ENCODE measurements around the gene TRPC1.

Gene TRPC1

DNA sequence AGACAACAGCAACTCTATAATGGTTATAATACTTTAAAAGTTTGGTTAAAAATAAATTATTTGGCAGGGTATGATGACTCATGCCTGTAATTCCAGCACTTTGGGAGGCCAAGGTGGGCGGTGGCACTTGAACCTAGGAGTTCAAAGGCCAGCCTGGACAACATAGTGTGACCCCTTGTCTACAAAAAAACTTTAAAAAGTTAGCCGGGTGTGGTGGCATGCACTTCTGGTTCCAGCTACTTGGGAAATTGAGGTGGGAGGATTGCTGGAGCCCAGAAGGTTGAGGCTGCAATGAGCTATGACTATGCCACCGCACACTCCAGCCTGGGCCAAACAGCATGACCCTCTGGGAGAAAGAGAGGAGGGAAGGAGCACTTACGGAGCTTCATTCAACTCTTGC lies 7.7 kb upstream of the TRPC1 start:
- Mint-ChIP-seq H3K4me1 (no peaks in the 10 kb centered on the region), H3K9me3 (peaks cover 4% of the 10 kb centered on the region), H3K27me3 (ENCODE audit: low read depth) (no peaks in the 10 kb centered on the region), H3K36me3 (ENCODE audit: low read depth) (peaks cover 3% of the 10 kb centered on the region), H3K27ac (no peak overlapping the region), H3K4me3 (no peak overlapping the region)
- TF ChIP-seq, protein P1, sequence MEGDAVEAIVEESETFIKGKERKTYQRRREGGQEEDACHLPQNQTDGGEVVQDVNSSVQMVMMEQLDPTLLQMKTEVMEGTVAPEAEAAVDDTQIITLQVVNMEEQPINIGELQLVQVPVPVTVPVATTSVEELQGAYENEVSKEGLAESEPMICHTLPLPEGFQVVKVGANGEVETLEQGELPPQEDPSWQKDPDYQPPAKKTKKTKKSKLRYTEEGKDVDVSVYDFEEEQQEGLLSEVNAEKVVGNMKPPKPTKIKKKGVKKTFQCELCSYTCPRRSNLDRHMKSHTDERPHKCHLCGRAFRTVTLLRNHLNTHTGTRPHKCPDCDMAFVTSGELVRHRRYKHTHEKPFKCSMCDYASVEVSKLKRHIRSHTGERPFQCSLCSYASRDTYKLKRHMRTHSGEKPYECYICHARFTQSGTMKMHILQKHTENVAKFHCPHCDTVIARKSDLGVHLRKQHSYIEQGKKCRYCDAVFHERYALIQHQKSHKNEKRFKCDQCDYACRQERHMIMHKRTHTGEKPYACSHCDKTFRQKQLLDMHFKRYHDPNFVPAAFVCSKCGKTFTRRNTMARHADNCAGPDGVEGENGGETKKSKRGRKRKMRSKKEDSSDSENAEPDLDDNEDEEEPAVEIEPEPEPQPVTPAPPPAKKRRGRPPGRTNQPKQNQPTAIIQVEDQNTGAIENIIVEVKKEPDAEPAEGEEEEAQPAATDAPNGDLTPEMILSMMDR (IDR thresholded peaks at IDR 0.05; ENCODE audit: unreplicated experiment in 3 of 3): no peak

DNA sequence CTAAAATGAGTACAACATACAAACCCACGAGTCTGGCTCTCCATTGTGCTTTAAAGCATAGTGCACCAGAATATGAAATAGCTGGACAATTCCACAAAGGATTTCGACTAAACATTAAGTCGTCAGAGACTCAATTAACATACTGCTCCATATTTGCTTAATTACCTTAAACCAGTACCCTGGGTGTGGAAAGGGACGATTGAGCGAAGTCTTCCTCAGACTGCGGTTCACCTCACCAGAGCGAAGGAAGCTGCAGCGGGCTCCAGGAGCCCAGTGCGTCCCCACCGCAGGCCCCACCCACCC lies 218 bp upstream of the TRPC1 start:
- no peaks in the 10 kb centered on the region for H3K27me3 Mint-ChIP-seq (ENCODE audit: low read depth)
- H3K9me3 Mint-ChIP-seq: peaks cover 11% of the 10 kb centered on the region
- TF ChIP-seq, protein P1 (IDR thresholded peaks at IDR 0.05; ENCODE audit: unreplicated experiment in 3 of 3): no peak
- peaks cover 14% of the 10 kb centered on the region for H3K4me1 Mint-ChIP-seq
- peak overlapping the region in 2 of 3 experiments; percentile 87 to 90 for H3K27ac Mint-ChIP-seq
- H3K36me3 Mint-ChIP-seq (ENCODE audit: low read depth): peaks cover 6% of the 10 kb centered on the region
- H3K4me3 Mint-ChIP-seq: peak overlapping the region; percentile 88 to 98 (median 93)

DNA sequence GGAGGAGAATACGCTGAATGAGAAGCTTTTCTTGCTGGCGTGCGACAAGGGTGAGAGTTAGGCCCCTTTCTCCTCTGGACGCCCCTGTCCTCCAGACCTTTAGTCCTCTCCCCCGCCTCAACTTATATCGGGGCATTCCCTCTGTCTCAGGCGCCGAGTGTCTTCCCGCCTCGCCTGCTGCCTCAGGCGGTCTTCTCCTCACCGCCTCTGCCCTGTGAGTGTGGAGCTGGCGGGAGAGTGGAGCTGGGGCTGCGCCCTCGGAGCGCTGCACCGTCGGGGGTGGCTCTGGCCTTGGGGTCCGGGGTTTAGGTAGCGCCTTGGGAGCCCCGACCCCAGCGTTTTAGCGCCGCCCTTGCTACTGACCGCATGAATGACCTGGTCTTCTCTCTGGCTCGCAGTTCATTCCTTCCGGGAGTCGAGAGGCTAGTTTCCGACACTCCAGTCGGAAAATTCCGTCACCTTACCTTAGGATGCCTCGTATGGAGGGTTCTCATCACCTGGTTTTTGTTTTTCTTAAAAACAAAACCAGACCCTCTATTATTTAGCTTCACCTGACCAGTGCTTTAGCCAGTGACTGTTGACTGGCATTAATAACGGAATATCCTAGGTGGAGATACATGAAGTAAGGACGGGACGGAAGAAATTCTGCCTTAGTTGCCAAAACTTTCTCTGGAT lies 985 bp downstream of the TRPC1 start:
- Mint-ChIP-seq H3K36me3 (ENCODE audit: low read depth) (peaks cover 6% of the 10 kb centered on the region), H3K9me3 (peaks cover 8% of the 10 kb centered on the region), H3K27ac (peak overlapping the region; percentile 79 to 91 (median 86)), H3K27me3 (ENCODE audit: low read depth) (no peaks in the 10 kb centered on the region), H3K4me1 (peaks cover 14% of the 10 kb centered on the region), H3K4me3 (peak overlapping the region; percentile 93 to 98 (median 96))
- TF ChIP-seq, protein P1 (IDR thresholded peaks at IDR 0.05; ENCODE audit: unreplicated experiment in 3 of 3): no peak

DNA sequence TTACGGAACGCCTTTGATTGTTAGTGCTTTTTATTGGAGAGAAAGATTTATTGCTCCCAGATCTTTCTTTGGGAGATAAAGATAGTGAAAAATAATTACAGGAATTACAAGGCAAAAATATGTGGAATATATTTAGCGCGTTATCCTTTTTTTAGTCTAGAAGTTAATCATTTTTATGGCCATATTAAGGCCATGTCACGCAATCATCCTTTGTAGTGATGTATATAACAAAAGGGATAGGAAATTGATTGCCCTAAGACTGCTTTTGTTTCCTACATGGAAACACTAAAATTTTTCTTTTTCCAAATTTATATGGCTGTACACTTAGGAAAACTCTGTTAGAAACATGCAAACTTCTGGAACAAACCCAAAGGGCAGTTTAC lies 1.5 kb downstream of the TRPC1 start:
- TF ChIP-seq, protein P1 (IDR thresholded peaks at IDR 0.05; ENCODE audit: unreplicated experiment in 3 of 3): no peak
- H3K27me3 Mint-ChIP-seq (ENCODE audit: low read depth): no peaks in the 10 kb centered on the region
- peaks cover 4% of the 10 kb centered on the region for H3K36me3 Mint-ChIP-seq (ENCODE audit: low read depth)
- H3K9me3 Mint-ChIP-seq: peaks cover 8% of the 10 kb centered on the region
- H3K4me1 Mint-ChIP-seq: peaks cover 14% of the 10 kb centered on the region
- peak overlapping the region; percentile 93 to 98 (median 96) for H3K4me3 Mint-ChIP-seq
- peak overlapping the region; percentile 79 to 91 (median 86) for H3K27ac Mint-ChIP-seq

DNA sequence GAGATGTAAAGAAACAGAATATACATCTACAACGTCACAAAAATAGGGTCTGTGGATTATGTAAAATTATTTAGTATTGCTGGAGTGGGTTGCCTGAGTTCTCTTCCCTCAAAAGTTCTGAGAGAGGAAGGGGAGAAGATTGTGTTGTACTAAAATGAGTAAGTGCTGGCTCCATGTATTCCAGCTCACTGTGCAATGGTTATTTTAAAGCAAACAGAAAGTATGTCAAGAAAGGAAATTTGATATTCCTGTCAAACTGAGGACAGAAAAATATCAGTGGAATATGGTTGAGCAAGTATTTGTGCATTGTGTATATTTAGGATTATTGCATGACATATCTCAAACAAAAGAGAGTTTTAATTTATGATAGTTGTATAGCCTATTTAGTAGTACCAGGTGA lies 2.2 kb downstream of the TRPC1 start:
- H3K9me3 Mint-ChIP-seq: peaks cover 8% of the 10 kb centered on the region
- TF ChIP-seq, protein P1 (IDR thresholded peaks at IDR 0.05; ENCODE audit: unreplicated experiment in 3 of 3): no peak
- H3K4me1 Mint-ChIP-seq: peaks cover 14% of the 10 kb centered on the region
- peaks cover 3% of the 10 kb centered on the region for H3K36me3 Mint-ChIP-seq (ENCODE audit: low read depth)
- peak overlapping the region; percentile 73 to 98 (median 96) for H3K4me3 Mint-ChIP-seq
- no peaks in the 10 kb centered on the region for H3K27me3 Mint-ChIP-seq (ENCODE audit: low read depth)
- peak overlapping the region in 1 of 3 experiments; percentile 22 for H3K27ac Mint-ChIP-seq

DNA sequence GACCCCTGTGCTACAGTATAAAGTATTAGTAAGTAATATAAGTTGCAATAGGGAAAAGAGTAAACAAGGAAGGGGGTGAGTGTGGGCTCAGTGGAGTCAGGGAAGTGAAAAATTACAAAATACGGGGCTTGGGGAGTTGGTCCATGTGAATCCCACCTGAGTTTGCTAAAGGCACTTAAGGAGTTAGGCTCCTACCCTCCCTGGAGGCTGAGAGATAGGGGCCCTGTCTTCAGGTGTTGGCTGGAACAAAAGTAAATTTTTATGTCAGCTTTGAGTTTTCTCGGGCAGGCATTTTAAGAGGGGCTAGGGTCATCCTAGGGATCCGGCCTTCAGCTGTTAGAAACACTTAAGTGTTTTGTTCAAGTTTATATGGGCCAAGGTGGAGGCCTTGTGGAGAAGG lies 8.2 kb downstream of the TRPC1 start:
- Mint-ChIP-seq H3K36me3 (ENCODE audit: low read depth) (peaks cover 3% of the 10 kb centered on the region), H3K27me3 (ENCODE audit: low read depth) (no peaks in the 10 kb centered on the region), H3K4me1 (no peaks in the 10 kb centered on the region), H3K4me3 (no peak overlapping the region), H3K27ac (no peak overlapping the region), H3K9me3 (no peaks in the 10 kb centered on the region)
- TF ChIP-seq, protein P1 (IDR thresholded peaks at IDR 0.05; ENCODE audit: unreplicated experiment in 3 of 3): no peak

Measured in nephron (organoid).